Measurements from ENCODE around the gene DLG2.

The DLG2 gene

GRCh38 chr11:84532364-84532763 lies 1094.8 kb downstream of the DLG2 start:
- DNase-seq = no peak

- no peak for DNase-seq
Measured at GRCh38 chr11:84526250-84526649, 1100.9 kb downstream of the DLG2 start.

- peak in 1 of 2 experiments; percentile 11 for DNase-seq
Measured at GRCh38 chr11:84524422-84525051, 1102.6 kb downstream of the DLG2 start.

GRCh38 chr11:84522331-84522730 lies 1104.8 kb downstream of the DLG2 start:
- DNase-seq = no peak

- DNase-seq = no peak
Measured at GRCh38 chr11:84518631-84519183, 1108.4 kb downstream of the DLG2 start.

GRCh38 chr11:84514436-84514835 lies 1112.7 kb downstream of the DLG2 start:
- no peak for DNase-seq

GRCh38 chr11:84503503-84503902 lies 1123.6 kb downstream of the DLG2 start:
- no peak for DNase-seq

- DNase-seq = no peak
Measured at GRCh38 chr11:84501750-84502149, 1125.4 kb downstream of the DLG2 start.

GRCh38 chr11:84497981-84498411 lies 1129.1 kb downstream of the DLG2 start:
- no peak for DNase-seq

GRCh38 chr11:84497181-84497580 lies 1130.0 kb downstream of the DLG2 start:
- DNase-seq = no peak

GRCh38 chr11:84496122-84496521 lies 1131.0 kb downstream of the DLG2 start:
- no peak for DNase-seq

- DNase-seq = no peak
Measured at GRCh38 chr11:84480131-84480530, 1147.0 kb downstream of the DLG2 start.

- no peak for DNase-seq
Measured at GRCh38 chr11:84476581-84476980, 1150.6 kb downstream of the DLG2 start.

- DNase-seq = no peak
Measured at GRCh38 chr11:84471501-84471900, 1155.6 kb downstream of the DLG2 start.

- DNase-seq = no peak
Measured at GRCh38 chr11:84468235-84468634, 1158.9 kb downstream of the DLG2 start.

- DNase-seq = peak in 1 of 2 experiments; percentile 41
Measured at GRCh38 chr11:84465040-84465439, 1162.1 kb downstream of the DLG2 start.

GRCh38 chr11:84455691-84456090 lies 1171.5 kb downstream of the DLG2 start:
- no peak for DNase-seq

- DNase-seq = no peak
Measured at GRCh38 chr11:84452211-84452610, 1174.9 kb downstream of the DLG2 start.

- no peak for DNase-seq
Measured at GRCh38 chr11:84438565-84438964, 1188.6 kb downstream of the DLG2 start.

GRCh38 chr11:84437071-84437980 lies 1189.8 kb downstream of the DLG2 start:
- DNase-seq = peak; percentile 80 to 90

- peak in 1 of 2 experiments; percentile 39 for DNase-seq
Measured at GRCh38 chr11:84430661-84431060, 1196.5 kb downstream of the DLG2 start.

- no peak for DNase-seq
Measured at GRCh38 chr11:84425673-84426072, 1201.5 kb downstream of the DLG2 start.

GRCh38 chr11:84420271-84420670 lies 1206.9 kb downstream of the DLG2 start:
- DNase-seq = peak; percentile 14 to 34

- peak in 1 of 2 experiments; percentile 48 for DNase-seq
Measured at GRCh38 chr11:84419616-84420015, 1207.5 kb downstream of the DLG2 start.
